SJSA1 (cell line): ENCODE results near the gene FKBP10. TPM values are rescaled to one million over a fixed set of nuclear protein-coding genes. Genes with fewer than 3 reads are reported as not detected.

Experiments
- DNase-seq, 2 experiments: peaks; one replicate each; pipeline ENCODE4 v3.0.0-alpha.2; 2015 to 2020; ENCODE audit warnings: low spot score in 2 of 2, low read depth in 1 of 2
- H3K27ac ChIP-seq: fragments of 250-450 bp; sonication (Bioruptor Pico); 2 replicates; pipeline ENCODE4 v1.5.1; 2020; ENCODE audit warnings: mild to moderate bottlenecking, moderate library complexity
- H3K27me3 ChIP-seq: fragments of 250-450 bp; sonication (Bioruptor Pico); replicated peaks from 2 replicates; pipeline ENCODE4 v1.5.1; 2020; ENCODE audit warnings: mild to moderate bottlenecking, moderate library complexity
- H3K36me3 ChIP-seq: fragments of 250-450 bp; sonication (Bioruptor Pico); 2 replicates; pipeline ENCODE4 v1.5.1; 2020; ENCODE audit warnings: mild to moderate bottlenecking
- H3K4me1 ChIP-seq: fragments of 250-450 bp; sonication (Bioruptor Pico); replicated peaks from 2 replicates; pipeline ENCODE4 v1.6.1; 2021; ENCODE audit warnings: mild to moderate bottlenecking
- H3K4me3 ChIP-seq: fragments of 250-450 bp; sonication (Bioruptor Pico); 2 replicates; pipeline ENCODE4 v1.5.1; 2020; ENCODE audit warnings: mild to moderate bottlenecking
- H3K9me3 ChIP-seq: fragments of 250-450 bp; sonication (Bioruptor Pico); replicated peaks from 2 replicates; pipeline ENCODE4 v1.5.1; 2020; ENCODE audit warnings: mild to moderate bottlenecking
- total RNA-seq: library from RNA; depleted of rRNA; stranded (reverse); fragments of >200 nt; shearing (Covaris generic); gene quantifications from 2 replicates; pipeline ENCODE4 v1.2.3, GENCODE V29; 2014; rRNA removed

The FKBP10 gene, protein sequence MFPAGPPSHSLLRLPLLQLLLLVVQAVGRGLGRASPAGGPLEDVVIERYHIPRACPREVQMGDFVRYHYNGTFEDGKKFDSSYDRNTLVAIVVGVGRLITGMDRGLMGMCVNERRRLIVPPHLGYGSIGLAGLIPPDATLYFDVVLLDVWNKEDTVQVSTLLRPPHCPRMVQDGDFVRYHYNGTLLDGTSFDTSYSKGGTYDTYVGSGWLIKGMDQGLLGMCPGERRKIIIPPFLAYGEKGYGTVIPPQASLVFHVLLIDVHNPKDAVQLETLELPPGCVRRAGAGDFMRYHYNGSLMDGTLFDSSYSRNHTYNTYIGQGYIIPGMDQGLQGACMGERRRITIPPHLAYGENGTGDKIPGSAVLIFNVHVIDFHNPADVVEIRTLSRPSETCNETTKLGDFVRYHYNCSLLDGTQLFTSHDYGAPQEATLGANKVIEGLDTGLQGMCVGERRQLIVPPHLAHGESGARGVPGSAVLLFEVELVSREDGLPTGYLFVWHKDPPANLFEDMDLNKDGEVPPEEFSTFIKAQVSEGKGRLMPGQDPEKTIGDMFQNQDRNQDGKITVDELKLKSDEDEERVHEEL
- total RNA-seq, result 81.4 and 90.2 TPM in 2 replicates

DNA sequence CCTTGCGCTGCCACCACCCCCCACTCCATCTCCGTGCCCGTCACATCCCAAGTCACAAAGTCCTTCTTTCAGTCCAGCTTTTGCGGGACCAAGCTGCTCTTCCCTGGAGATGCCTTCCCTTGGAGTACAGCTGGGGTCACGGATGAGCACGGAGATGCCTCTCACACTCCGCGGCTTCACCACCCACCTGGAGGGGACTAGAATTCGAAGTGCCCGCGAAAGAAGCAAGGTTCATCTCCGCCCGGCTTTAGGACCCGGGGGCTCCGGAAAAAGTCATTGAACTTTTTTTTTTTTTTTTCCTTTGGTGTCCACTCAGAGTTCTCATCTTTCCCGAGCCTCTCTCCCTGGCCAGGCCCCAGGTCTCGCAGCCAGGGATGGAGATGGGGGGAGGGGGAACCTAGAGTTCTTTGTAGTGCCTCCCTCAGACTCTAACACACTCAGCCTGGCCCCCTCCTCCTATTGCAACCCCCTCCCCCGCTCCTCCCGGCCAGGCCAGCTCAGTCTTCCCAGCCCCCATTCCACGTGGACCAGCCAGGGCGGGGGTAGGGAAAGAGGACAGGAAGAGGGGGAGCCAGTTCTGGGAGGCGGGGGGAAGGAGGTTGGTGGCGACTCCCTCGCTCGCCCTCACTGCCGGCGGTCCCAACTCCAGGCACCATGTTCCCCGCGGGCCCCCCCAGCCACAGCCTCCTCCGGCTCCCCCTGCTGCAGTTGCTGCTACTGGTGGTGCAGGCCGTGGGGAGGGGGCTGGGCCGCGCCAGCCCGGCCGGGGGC is at the start of gene FKBP10:
Gene FKBP10, plus strand, starts transcription at position 624 of the 771 bp plus-strand sequence. Its CDS starts 31 bp downstream, at position 655.
- peaks cover 22% of the 10 kb centered on the region for H3K36me3 ChIP-seq

DNA sequence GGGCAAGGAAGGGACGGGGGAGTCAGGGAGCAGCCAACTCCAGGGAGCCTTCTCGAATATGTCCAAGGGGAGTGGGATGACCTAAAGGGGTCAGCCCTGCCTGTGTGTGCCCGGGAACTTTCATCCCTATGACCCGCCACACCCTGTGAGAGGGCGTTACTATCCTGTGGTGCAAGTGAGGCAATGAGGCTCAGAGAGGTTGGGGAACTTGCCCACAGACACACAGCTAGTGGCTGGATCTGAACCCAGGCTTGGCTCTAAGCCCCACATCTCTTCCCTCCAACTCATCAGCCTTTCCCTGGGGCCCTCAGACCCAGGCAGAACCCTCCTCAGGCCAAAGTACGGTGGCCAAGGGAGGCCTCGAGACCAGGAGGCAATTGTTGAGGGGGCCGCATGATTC is 49.5 kb upstream of the FKBP10 start:
- no peak for DNase-seq
- Histone ChIP-seq H3K27ac (no peak overlapping the region), H3K27me3 (no peaks in the 10 kb centered on the region), H3K4me1 (no peaks in the 10 kb centered on the region), H3K4me3 (no peak overlapping the region), H3K36me3 (no peaks in the 10 kb centered on the region), H3K9me3 (no peaks in the 10 kb centered on the region)

More for the DNA sequence above, at the start of gene FKBP10:
- peak within 1 kb of the TSS; percentile 93 for H3K4me3 ChIP-seq
- H3K9me3 ChIP-seq, result no peaks in the 10 kb centered on the region
- H3K27ac ChIP-seq, result peak within 1 kb of the TSS; percentile 53; the same call in 1 of the 2 replicates
- H3K4me1 ChIP-seq, result peaks cover 35% of the 10 kb centered on the region
- DNase-seq, result peak; percentile 81
- H3K27me3 ChIP-seq, result no peaks in the 10 kb centered on the region

DNA sequence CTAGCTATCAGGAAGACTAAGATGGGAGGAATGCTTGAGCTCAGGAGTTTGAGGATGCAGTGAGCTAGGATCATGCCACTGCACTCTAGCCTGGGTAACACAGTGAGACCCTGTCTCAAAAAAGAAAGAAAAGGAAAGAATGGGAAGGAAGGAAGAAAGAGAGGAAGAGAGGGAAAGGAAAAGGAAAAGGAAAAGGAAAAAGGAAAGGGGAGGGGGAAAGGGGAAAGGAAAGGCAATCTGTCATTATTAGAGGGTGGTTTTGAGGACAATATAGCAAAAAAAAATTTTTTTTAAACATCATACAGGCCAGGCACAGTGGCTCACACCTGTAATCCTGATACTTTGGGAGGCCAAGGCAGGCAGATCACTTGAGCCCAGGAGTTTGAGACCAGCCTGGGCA is 46.7 kb upstream of the FKBP10 start:
- Histone ChIP-seq H3K4me3 (no peak overlapping the region), H3K4me1 (no peaks in the 10 kb centered on the region), H3K36me3 (no peaks in the 10 kb centered on the region), H3K27ac (no peak overlapping the region), H3K9me3 (no peaks in the 10 kb centered on the region), H3K27me3 (no peaks in the 10 kb centered on the region)
- no peak for DNase-seq

DNA sequence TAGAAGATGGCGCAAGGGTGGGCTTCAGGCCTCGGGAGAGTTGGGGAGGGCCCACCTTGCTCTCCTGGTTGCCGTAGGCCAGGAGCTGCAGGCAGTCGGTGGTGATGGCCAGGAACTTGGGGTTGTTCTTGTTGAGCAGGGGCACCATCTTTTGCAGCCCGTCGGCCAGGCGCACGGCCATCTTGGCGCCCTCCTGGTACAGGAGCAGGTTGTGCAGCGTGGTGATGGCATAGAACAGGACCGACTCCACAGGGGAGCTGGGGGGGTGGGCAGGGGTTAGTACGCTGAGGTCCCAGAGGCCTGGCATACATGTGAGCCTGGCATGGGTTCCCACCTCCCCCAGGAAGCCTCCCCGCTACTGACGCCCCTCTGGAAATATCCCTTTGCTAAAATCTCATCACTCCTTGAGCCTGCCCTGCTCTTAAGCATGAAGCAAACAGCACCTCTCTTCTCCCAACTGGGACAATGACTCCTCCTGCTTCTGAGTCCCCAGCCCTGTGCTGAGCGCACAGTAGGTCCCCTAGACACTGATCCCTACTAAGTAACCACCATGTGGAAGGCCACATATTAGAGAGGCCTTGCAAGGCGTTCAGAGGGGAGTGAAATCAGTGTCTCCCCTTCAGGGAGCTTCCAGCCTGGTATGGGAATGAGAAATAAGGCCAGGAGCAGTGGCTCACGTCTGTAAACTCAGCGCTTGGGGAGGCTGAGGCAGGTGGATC is 45.3 kb upstream of the FKBP10 start:
- H3K4me3 ChIP-seq, result no peak overlapping the region
- H3K36me3 ChIP-seq, result no peaks in the 10 kb centered on the region
- no peaks in the 10 kb centered on the region for H3K27me3 ChIP-seq
- no peak overlapping the region for H3K27ac ChIP-seq
- H3K4me1 ChIP-seq, result no peaks in the 10 kb centered on the region
- no peaks in the 10 kb centered on the region for H3K9me3 ChIP-seq
- no peak for DNase-seq

DNA sequence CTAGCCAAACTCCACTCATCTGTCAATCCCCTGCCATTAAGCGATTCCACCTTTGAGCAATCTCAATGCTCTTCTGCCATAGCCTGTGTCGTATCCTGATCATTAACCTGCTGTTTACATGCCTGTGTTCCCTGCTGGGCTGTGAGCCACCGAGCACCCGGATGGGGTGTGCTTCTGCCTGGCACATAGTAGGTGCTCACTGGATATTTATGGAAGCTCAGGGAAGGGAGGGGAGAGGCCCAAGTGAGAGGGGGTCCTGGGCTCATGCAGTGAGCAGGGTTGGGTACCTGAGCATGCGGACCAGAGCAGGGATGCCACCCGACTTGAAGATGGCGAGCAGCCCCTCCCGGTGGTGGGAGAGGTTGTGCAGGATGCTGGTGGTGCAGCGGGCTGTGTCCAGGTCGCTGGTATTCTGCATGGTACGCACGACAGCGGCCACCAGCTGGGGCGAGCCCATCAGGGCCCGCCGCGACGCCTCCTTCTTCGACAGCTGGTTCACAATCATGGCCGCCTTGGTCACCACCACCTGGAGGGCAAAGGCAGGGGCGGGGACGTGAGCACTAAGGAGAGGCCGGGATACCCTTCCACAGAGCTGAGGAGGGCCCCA is 44.0 kb upstream of the FKBP10 start:
- Histone ChIP-seq H3K4me3 (no peak overlapping the region), H3K36me3 (no peaks in the 10 kb centered on the region), H3K9me3 (no peaks in the 10 kb centered on the region), H3K4me1 (peaks cover 11% of the 10 kb centered on the region), H3K27me3 (no peaks in the 10 kb centered on the region), H3K27ac (no peak overlapping the region)
- DNase-seq, result no peak

DNA sequence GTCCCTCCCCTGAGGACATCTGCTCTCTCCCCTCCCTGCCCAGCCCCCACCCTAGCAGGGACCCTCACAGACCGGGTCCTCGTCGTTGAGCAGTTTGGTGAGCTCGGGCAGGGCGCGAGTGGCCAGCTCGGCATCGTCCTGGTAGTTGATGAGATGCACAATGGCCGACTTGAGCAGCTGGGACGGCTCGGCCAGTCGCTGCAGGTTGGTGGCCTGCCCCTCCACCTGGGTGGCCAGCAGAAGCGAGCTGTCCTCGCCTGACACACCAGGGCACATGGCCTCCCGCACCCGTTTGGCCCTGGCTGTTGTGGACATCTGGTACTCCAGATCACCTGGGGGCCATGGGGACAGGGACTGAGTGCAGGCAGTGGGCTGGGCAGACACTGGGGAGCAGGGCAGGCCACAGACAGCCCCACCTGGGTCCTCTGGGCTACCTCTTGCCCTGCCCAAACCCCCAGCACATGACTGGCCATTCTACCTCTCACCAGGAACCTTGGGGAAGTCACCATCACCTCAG is 43.4 kb upstream of the FKBP10 start:
- Histone ChIP-seq H3K27me3 (no peaks in the 10 kb centered on the region), H3K27ac (no peak overlapping the region), H3K4me1 (peaks cover 12% of the 10 kb centered on the region), H3K36me3 (no peaks in the 10 kb centered on the region), H3K4me3 (no peak overlapping the region), H3K9me3 (no peaks in the 10 kb centered on the region)
- no peak for DNase-seq

DNA sequence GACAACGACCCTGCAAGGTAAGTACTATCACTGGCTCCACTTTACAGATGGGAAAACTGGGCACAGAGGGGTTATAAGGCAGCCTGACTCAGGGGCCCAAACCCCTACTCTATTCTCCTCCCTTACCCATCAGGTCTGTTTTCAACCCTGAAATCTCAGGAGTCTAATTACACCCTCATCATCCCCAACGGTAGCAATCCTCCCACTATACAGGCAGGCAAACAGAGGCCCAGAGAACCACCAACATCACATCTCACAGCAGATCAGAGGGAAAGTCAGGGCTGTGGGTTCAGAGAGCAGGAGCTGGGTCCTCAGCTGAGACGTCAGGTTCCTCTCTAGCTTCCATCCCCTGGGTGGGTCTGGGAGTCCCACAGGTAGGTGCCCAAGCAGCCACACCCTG is 42.8 kb upstream of the FKBP10 start:
- Histone ChIP-seq H3K9me3 (no peaks in the 10 kb centered on the region), H3K36me3 (no peaks in the 10 kb centered on the region), H3K4me3 (no peak overlapping the region), H3K27ac (no peak overlapping the region), H3K27me3 (no peaks in the 10 kb centered on the region), H3K4me1 (peaks cover 14% of the 10 kb centered on the region)
- DNase-seq, result no peak

DNA sequence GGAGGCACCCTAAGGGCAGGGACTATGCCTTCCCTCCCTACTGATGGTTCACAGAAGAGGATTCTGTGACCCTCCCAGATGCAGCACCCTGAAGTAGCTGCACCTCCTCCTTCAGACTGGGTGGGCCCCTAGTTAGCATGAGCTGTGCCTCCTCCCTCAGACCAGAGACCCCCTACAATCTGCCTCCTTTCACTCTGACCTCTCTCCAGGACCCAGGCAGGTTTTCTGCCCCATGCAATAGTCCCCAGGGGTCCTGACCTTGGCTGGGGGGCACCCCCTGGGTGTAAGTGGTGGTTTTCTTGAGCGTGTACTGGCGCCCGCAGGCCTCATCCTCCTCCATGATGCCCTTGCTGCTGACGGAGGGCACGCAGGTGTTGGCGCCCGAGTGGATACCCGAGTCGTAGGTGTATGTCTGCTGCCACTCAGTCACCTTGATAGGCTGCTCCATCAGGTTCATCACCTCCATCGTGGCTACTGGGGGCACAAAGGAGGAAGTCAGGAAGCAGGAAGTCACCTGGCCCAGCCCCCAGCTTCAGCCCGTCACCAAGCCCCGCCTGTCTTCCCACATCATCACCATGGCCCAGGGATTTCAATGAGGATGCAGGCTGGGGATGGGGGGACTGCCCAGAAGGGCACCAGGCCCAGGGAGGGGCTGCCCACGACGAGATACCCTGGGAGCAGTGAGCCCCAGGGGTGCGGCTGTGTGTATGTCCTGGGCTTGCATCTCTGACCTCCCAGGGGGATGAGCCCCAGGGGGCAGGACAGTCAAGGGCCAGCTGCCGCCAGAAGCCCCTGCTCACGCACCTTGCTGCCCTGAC is 41.2 kb upstream of the FKBP10 start:
- Histone ChIP-seq H3K27me3 (no peaks in the 10 kb centered on the region), H3K36me3 (no peaks in the 10 kb centered on the region), H3K4me1 (peaks cover 29% of the 10 kb centered on the region), H3K4me3 (no peak overlapping the region), H3K9me3 (no peaks in the 10 kb centered on the region), H3K27ac (no peak overlapping the region)
- DNase-seq, result no peak

DNA sequence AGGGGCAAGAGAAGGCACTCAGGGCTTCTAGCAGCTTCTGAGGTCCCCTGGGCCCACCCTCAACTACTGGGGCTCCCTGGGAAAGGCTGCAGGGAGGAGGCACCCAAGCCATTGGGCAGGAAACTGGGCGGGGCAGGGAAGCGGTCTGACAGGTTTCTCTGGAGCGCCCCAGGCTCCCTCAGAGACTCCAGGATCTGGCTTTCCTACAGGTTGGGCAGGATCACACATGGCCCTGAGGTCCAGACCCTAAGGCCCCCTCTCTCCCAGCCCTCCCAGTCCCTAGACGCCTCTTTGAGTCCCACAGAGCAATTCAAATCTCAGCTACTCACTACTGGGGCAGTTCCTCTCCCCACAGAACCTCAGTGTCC is 40.6 kb upstream of the FKBP10 start:
- Histone ChIP-seq H3K9me3 (no peaks in the 10 kb centered on the region), H3K36me3 (no peaks in the 10 kb centered on the region), H3K4me3 (no peak overlapping the region), H3K4me1 (peaks cover 35% of the 10 kb centered on the region), H3K27me3 (no peaks in the 10 kb centered on the region), H3K27ac (no peak overlapping the region)
- DNase-seq, result no peak

DNA sequence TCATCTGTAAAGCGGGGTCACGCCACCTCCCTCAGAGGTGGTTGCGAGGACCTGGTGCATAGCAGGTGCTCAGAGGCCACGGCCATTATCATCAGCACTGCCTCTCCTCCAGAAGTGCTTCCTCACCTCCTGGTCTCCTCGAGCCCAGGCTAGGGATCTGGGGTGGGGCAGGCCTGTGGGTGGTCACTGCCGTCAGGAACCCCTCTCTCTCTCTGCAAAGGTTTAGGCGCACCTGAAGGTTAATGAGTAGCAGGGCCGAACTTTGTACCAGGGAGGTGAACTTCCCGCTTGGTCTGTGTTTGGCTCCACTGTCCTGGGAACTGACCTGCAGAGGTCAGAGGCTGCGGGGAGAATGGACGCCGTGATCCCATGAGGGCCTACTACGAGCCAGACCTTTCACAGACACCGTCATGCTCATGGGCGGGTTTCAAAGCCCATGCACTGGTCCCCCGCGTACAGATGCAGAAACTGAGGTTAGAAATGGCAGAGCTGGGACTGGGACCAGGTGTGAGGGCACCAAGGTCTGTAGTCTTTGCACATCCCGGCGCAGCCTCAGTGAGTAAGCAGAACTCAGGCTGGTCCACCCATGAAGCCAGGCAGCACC is 40.1 kb upstream of the FKBP10 start:
- Histone ChIP-seq H3K36me3 (no peaks in the 10 kb centered on the region), H3K9me3 (no peaks in the 10 kb centered on the region), H3K4me1 (peaks cover 39% of the 10 kb centered on the region), H3K27ac (no peak overlapping the region), H3K27me3 (no peaks in the 10 kb centered on the region), H3K4me3 (no peak overlapping the region)
- no peak for DNase-seq

DNA sequence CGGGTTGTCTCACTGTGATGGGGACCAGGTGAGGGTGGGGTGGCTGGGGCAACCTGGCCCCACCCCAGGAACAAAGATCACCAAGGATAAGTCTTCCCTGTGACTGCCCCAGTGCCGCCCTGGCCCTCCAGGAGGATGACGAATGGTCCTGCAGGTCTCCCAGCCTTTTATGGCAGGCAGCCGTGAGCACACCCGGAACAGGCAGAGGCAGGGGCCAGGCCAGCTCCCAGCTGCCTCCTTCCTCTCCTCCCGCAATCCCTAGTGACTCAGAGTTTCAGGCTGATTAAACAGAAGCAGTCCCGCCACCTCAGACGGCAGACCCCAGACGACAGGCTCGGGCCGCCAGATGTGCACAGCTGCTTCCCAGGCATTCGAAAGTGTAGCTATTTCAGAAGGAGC is 39.6 kb upstream of the FKBP10 start:
- H3K4me3 ChIP-seq, result no peak overlapping the region
- no peaks in the 10 kb centered on the region for H3K27me3 ChIP-seq
- DNase-seq, result peak; percentile 51 to 76
- no peaks in the 10 kb centered on the region for H3K9me3 ChIP-seq
- H3K36me3 ChIP-seq, result no peaks in the 10 kb centered on the region
- peaks cover 44% of the 10 kb centered on the region for H3K4me1 ChIP-seq
- H3K27ac ChIP-seq, result no peak overlapping the region

DNA sequence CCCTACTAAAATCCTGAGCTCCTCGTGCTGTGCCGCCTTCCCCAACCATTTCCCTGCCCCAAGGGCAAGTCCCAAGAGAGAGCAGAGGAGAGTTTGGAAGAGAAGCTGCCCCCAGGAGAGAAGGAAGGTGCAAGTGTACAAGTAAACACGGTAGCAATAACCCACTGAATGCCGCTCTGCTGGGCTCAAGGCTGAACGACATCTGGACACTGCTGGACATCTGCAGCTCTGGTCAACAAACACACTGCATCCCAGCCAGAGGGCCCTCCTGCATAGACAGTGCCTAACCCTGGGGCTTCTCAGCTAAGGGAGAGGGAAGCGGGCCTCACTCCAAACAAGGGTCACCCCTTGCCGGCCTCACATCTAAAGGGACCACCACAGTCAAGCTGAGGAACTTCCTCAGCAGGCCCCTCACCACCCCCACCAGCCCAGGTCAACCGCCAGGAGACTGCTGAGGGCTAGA is 39.0 kb upstream of the FKBP10 start:
- Histone ChIP-seq H3K4me3 (no peak overlapping the region), H3K9me3 (no peaks in the 10 kb centered on the region), H3K27ac (no peak overlapping the region), H3K27me3 (no peaks in the 10 kb centered on the region), H3K36me3 (no peaks in the 10 kb centered on the region), H3K4me1 (peaks cover 50% of the 10 kb centered on the region)
- no peak for DNase-seq
